Activated CD8-positive, alpha-beta memory T cell treated with anti-CD3 and anti-CD28 coated beads, Interleukin-2, amount 10 ng/mL, durations not matched to agents 7 days and 5 days (primary cell): Measurements from ENCODE around the gene MOK. TPM values are rescaled to one million over a fixed set of nuclear protein-coding genes. Genes with fewer than 3 reads are reported as not detected.
"Not testable (repeated sequence)": the region's sequence is repeated elsewhere in the genome, so short reads cannot be mapped to it uniquely, and the experiment has no call there.

Experiments used
- ATAC-seq: fragments of 150-1000 bp; cut with Tn5 transposase; one replicate; pipeline ENCODE4 v1.10.0; 2021; ENCODE audit warnings: moderate library complexity
- CTCF ChIA-PET: fragments of 350-600 bp; sonication (Branson Sonifier 250); formaldehyde crosslinking; loops from one replicate; lab custom pipeline; 2021; ENCODE audit warnings: antibody characterized with exemption; lab: Charles Lee
- DNase-seq: peaks from one replicate; pipeline ENCODE4 v3.0.0-alpha.2; 2020
- H3K27ac Mint-ChIP-seq: one replicate; pipeline ENCODE4 v1.8.0; 2021; ENCODE audit warnings: mild to moderate bottlenecking, mixed read lengths
- H3K27me3 Mint-ChIP-seq: one replicate; pipeline ENCODE4 v1.8.0; 2021; ENCODE audit warnings: mixed read lengths
- H3K36me3 Mint-ChIP-seq: one replicate; pipeline ENCODE4 v1.8.0; 2021; ENCODE audit warnings: mild to moderate bottlenecking, mixed read lengths
- H3K4me1 Mint-ChIP-seq: one replicate; pipeline ENCODE4 v1.8.0; 2021; ENCODE audit warnings: mixed read lengths
- H3K4me3 Mint-ChIP-seq: one replicate; pipeline ENCODE4 v1.8.0; 2021; ENCODE audit warnings: mild to moderate bottlenecking, moderate library complexity, mixed read lengths
- H3K9me3 Mint-ChIP-seq: one replicate; pipeline ENCODE4 v1.8.0; 2022; ENCODE audit warnings: low read depth, mixed read lengths
- total RNA-seq, 2 experiments: library from RNA; stranded (reverse); gene quantifications; one replicate each; pipeline ENCODE4 v1.2.3, GENCODE V29; 2021

MOK gene, protein sequence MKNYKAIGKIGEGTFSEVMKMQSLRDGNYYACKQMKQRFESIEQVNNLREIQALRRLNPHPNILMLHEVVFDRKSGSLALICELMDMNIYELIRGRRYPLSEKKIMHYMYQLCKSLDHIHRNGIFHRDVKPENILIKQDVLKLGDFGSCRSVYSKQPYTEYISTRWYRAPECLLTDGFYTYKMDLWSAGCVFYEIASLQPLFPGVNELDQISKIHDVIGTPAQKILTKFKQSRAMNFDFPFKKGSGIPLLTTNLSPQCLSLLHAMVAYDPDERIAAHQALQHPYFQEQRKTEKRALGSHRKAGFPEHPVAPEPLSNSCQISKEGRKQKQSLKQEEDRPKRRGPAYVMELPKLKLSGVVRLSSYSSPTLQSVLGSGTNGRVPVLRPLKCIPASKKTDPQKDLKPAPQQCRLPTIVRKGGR
- 1 to 10 TPM; 3.2 to 3.6 TPM for total RNA-seq

DNA sequence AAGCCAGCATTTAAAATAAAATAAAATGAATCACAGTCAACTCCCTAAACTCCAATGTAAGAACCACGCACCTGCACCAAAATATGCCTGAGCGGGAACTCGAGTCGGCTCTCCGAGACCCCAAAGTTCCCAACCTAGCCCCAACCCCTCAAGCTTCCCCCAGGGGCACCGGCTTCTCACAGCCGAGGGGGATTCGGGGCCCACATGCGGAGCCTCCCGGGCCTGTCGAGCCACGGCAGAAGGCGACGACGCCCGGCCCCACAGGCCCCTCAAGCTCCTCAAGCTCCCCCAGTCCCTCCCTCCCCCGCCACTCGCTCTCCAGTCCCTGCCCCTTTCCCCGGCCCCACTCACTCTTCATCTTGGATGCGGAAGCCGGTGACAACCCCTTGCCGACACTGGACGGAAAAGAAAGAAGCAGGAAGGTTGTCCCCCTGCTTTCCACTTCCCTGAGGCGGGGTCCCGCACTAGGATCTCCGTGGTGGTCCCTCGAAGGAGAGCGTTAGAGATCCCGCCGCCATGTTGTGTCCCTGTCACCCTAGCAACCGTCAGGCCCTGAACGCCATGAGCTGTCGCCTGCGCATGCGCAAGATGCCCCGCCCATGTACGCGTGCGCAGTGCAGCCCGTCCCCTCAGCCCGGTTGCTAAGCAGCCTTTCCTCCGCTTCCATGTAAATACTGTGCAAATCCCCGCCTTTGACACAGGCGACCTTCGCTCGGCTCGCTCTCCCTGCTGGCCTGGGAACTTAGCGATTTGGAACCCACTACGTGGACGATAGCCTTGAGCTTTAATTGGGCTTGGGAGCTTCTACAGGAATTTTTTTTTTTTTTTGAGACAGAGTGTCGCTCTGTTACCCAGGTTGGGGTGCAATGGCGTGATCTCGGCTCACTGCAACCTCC, at the start of gene MOK:
Gene MOK, minus strand, starts transcription at position 554 of the 896 bp plus-strand sequence. Its CDS starts 196 bp downstream, at position 358.
- Mint-ChIP-seq H3K4me1 (peaks cover 11% of the 10 kb centered on the region), H3K4me3 (peak within 1 kb of the TSS; percentile 89), H3K9me3 (no peaks in the 10 kb centered on the region), H3K36me3 (no peaks in the 10 kb centered on the region), H3K27me3 (peaks cover 8% of the 10 kb centered on the region), H3K27ac (peak within 1 kb of the TSS; percentile 87)
- DNase-seq = peak; percentile 98
- peak; percentile 95 for ATAC-seq
- CTCF ChIA-PET = interaction anchor here (0.5 to 4.1 kb wide), 6 partner anchors 10 to 289 kb away, joined by 3 to 63 read pairs (median 4); no protein-coding TSS in a partner anchor

DNA sequence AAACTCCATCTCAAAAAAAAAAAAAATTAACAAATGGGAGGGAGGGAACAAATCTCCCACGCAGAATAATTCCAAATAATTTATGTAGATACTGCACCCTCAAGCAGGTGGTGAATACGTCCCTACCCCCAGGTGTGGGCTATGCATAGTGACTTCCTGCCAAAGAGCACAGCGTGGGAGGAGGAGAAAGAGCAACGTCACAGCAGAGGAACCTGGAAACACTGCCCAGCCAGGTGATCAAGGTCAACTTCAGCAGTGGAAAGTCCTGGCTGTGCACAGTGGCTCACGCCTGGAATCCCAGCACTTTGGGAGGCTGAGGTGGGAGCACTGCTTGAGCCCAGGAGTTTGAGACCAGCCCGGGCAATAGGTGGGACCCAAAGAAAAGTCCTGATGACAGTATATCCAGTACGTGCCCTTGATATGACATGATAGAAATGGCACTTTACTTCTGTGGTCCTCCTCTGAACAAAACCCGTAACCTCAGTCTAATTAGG, 48.2 kb upstream of the MOK start:
- H3K9me3 Mint-ChIP-seq = no peaks in the 10 kb centered on the region
- H3K36me3 Mint-ChIP-seq = peaks cover 42% of the 10 kb centered on the region
- peaks cover 1% of the 10 kb centered on the region for H3K4me1 Mint-ChIP-seq
- no peak overlapping the region for H3K27ac Mint-ChIP-seq
- DNase-seq = no peak
- CTCF ChIA-PET = interaction anchor here (0.8 to 1.5 kb wide), 2 partner anchors 16 to 39 kb away, joined by 3 to 4 read pairs; no protein-coding TSS in a partner anchor
- H3K4me3 Mint-ChIP-seq = no peak overlapping the region
- H3K27me3 Mint-ChIP-seq = no peaks in the 10 kb centered on the region
- ATAC-seq = no peak

DNA sequence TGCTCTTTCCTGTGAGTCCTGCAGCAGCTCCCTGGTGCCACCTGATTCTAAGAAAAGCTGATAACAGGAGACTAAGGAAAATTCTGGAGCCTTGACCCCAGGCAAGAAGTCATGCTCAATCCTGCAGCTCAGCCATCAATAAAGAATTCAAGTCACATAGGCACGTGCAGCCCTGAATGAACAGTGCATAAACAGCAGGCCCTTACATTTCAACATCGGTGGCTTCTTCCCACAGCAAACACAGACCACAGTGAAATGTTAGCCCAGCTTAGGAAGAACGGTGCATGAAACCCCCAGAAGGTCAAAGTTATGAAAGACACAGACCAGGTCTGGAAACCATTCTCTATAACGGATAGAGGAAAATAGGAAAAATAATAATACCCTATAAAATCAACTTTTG, 47.2 kb upstream of the MOK start:
- ATAC-seq = no peak
- peaks cover 39% of the 10 kb centered on the region for H3K36me3 Mint-ChIP-seq
- H3K4me3 Mint-ChIP-seq = no peak overlapping the region
- CTCF ChIA-PET = no interaction called here
- no peak for DNase-seq
- no peaks in the 10 kb centered on the region for H3K27me3 Mint-ChIP-seq
- peaks cover 1% of the 10 kb centered on the region for H3K4me1 Mint-ChIP-seq
- H3K9me3 Mint-ChIP-seq = no peaks in the 10 kb centered on the region
- H3K27ac Mint-ChIP-seq = no peak overlapping the region

DNA sequence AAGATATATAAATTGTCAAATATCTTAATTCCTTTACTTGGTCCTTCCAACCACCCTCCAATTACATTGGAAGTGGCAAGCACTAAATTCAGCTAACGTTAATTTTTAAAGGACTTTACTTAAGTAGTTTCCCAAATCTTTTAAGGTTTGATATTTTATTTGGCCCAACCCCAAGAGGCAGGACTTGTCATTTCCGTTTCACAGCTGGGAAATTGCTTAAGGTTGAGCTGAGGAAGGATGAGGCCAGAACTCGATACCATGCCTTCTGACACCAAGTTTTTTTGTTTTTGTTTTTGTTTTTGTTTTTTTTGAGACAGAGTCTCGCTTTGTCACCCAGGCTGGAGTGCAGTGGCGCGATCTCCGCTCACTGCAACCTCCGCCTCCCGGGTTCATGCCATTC, 46.6 kb upstream of the MOK start:
- not testable (repeated sequence) for H3K27me3 Mint-ChIP-seq, ATAC-seq, H3K9me3 Mint-ChIP-seq, H3K4me1 Mint-ChIP-seq, H3K27ac Mint-ChIP-seq, DNase-seq, H3K4me3 Mint-ChIP-seq
- CTCF ChIA-PET = interaction anchor here (1.3 kb wide), 1 partner anchor 12 kb away, joined by 4 read pairs; the partner anchor contains the start of genes CINP and TECPR2
- peaks cover 41% of the 10 kb centered on the region for H3K36me3 Mint-ChIP-seq

DNA sequence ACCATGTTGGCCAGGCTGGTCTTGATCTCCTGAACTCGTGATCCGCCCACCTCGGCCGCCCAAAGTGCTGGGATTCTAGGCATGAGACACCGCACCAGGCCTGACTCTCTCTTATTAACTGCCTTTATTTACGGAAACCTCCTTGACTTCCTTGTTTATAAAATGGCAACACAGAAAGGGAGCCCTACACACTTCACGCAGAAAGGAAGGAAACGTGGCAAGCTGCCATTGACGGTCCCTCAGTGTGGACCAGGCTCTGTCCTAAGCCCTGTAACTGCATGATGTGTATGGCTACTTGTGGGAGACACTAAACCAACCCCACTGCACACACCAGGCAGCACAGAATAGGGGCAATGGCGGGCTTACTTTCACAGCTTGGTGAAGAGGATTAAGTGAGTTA, 46.1 kb upstream of the MOK start:
- no peak overlapping the region for H3K27ac Mint-ChIP-seq
- peaks cover 40% of the 10 kb centered on the region for H3K36me3 Mint-ChIP-seq
- H3K4me1 Mint-ChIP-seq = no peaks in the 10 kb centered on the region
- H3K4me3 Mint-ChIP-seq = no peak overlapping the region
- H3K27me3 Mint-ChIP-seq = no peaks in the 10 kb centered on the region
- DNase-seq (no peak), ATAC-seq (no peak)
- no peaks in the 10 kb centered on the region for H3K9me3 Mint-ChIP-seq
- CTCF ChIA-PET = interaction anchor here (1.3 kb wide), 1 partner anchor 12 kb away, joined by 4 read pairs; the partner anchor contains the start of genes CINP and TECPR2

DNA sequence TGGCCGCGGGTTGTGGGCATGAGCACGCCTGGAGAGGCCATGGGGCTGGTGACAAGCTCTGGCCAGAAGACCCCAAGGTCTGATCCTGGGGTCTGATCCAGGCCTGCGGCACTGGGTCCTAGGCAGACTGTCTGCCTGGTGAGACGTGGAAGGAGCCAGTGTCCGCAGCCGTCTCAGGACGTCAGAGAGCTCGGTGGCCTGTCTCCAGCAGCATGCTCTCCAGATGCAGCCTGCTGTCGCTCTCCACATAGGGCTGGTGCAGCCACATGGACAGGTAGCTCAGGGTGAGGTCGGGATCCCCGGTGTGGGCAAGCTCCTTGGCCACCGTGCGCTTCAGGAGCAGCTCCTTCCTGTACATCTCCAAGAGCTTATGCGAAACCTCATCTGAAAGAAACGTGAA, 43.4 kb upstream of the MOK start:
- Mint-ChIP-seq H3K4me3 (no peak overlapping the region), H3K27ac (no peak overlapping the region), H3K9me3 (no peaks in the 10 kb centered on the region), H3K27me3 (no peaks in the 10 kb centered on the region), H3K36me3 (peaks cover 36% of the 10 kb centered on the region), H3K4me1 (no peaks in the 10 kb centered on the region)
- ATAC-seq (no peak), DNase-seq (no peak)
- CTCF ChIA-PET = no interaction called here

DNA sequence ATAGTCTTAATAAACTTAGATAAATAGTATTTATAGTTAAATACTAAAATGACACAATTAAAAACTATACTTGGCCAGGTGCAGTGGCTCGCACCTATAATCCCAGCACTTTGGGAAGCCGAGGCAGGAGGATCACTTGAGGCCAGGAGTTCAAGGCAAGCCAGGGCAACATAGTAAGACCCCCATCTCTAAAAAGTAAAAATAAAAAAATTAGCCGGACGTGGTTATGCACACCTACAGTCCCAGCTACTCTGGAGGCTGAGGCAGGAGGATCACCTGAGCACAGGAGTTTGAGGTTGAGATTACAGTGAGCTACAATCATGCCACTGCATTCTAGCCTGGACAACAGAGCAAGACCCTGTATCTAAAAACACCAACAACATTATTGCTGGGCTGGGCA, 41.7 kb upstream of the MOK start:
- Mint-ChIP-seq H3K4me3 (no peak overlapping the region), H3K27me3 (no peaks in the 10 kb centered on the region), H3K9me3 (no peaks in the 10 kb centered on the region), H3K36me3 (peaks cover 38% of the 10 kb centered on the region), H3K27ac (no peak overlapping the region), H3K4me1 (no peaks in the 10 kb centered on the region)
- CTCF ChIA-PET = no interaction called here
- DNase-seq (no peak), ATAC-seq (no peak)

DNA sequence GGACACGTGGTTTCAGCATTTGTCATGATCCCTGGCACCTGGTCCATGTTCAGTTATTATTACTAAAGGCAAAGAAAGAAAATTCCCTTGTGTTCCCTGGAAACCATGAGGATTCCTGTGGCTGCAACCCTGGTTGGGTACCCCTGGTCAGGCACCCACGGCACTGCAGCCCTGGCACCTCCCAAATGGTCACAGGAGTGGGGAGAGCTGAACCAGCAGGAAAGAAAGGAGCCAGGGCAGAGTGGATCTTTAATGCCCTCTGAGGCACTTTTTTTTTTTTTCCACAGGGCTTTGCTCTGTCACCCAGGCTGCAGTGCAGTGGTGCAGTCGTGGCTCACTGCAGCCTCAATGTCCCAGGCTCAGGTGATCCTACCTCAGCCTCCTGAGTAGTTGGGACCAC, 40.3 kb upstream of the MOK start:
- no peaks in the 10 kb centered on the region for H3K4me1 Mint-ChIP-seq
- H3K9me3 Mint-ChIP-seq = no peaks in the 10 kb centered on the region
- no peak for ATAC-seq
- no peak for DNase-seq
- no peaks in the 10 kb centered on the region for H3K27me3 Mint-ChIP-seq
- H3K27ac Mint-ChIP-seq = no peak overlapping the region
- H3K36me3 Mint-ChIP-seq = peaks cover 34% of the 10 kb centered on the region
- CTCF ChIA-PET = no interaction called here
- no peak overlapping the region for H3K4me3 Mint-ChIP-seq

DNA sequence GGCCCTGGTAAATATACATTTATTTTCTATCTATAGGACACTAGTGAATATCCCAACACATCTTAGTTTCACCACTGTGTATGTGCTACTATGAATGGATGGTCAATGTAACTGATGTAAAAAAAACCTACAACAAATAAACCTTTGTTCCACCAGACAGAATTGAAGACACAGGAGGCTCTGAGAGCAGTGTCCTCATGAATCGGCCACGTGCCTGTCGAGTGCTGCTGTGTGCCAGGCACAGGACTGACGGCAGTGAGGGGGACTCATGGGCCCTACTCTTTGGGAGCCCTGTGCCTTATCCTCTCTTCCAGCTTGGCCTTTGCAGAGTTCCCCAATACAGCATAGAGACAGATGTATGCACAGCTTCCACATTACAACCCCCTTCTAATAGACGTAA, 39.5 kb upstream of the MOK start:
- Mint-ChIP-seq H3K9me3 (no peaks in the 10 kb centered on the region), H3K4me1 (no peaks in the 10 kb centered on the region), H3K36me3 (peaks cover 29% of the 10 kb centered on the region), H3K27ac (no peak overlapping the region), H3K4me3 (no peak overlapping the region), H3K27me3 (no peaks in the 10 kb centered on the region)
- ATAC-seq (no peak), DNase-seq (no peak)
- CTCF ChIA-PET = no interaction called here

DNA sequence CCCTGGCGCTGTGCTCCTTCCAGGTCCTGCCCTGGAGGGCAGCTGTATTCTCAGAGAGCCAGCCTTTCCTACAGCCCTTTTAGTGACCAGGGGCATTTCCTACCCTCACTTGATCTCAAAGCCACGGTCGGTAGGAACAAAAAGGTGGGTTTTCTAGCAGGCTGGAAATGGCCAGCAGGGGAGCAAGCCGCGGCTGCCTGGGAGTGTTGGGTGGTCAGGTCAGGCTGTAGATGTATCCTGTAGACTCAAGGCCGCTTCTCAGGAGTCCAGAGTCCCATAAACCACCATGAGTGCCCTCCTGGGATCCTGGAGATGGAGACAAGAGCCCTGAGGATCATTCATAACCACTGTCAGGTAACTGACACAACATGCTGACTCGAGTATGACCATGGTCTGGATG, 39.1 kb upstream of the MOK start:
- no peaks in the 10 kb centered on the region for H3K9me3 Mint-ChIP-seq
- H3K36me3 Mint-ChIP-seq = peaks cover 26% of the 10 kb centered on the region
- H3K27me3 Mint-ChIP-seq = no peaks in the 10 kb centered on the region
- H3K4me1 Mint-ChIP-seq = no peaks in the 10 kb centered on the region
- CTCF ChIA-PET = no interaction called here
- ATAC-seq = no peak
- H3K27ac Mint-ChIP-seq = no peak overlapping the region
- no peak for DNase-seq
- H3K4me3 Mint-ChIP-seq = no peak overlapping the region

DNA sequence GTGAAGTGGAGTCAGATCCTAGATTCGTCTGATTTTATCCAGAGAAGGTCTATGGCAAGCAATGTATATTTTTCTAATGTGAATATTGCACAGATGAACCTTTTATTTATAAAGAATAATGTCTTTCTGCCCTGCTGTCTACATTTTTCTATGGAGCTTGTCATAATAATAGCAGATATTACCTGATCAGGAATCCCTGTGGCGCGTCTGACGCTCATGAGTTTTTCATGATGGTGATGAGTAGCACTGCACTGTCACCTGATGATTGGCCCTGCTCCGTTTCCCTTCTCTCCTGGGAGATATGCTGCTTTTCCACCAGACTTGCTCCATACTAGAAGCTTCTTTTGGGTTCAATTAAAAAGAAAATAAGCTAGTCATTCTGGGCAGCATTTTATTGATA, 37.3 kb upstream of the MOK start:
- H3K36me3 Mint-ChIP-seq = peaks cover 18% of the 10 kb centered on the region
- no peak overlapping the region for H3K27ac Mint-ChIP-seq
- H3K4me3 Mint-ChIP-seq = no peak overlapping the region
- H3K4me1 Mint-ChIP-seq = no peaks in the 10 kb centered on the region
- no peaks in the 10 kb centered on the region for H3K9me3 Mint-ChIP-seq
- ATAC-seq (no peak), DNase-seq (no peak)
- no peaks in the 10 kb centered on the region for H3K27me3 Mint-ChIP-seq
- CTCF ChIA-PET = no interaction called here

DNA sequence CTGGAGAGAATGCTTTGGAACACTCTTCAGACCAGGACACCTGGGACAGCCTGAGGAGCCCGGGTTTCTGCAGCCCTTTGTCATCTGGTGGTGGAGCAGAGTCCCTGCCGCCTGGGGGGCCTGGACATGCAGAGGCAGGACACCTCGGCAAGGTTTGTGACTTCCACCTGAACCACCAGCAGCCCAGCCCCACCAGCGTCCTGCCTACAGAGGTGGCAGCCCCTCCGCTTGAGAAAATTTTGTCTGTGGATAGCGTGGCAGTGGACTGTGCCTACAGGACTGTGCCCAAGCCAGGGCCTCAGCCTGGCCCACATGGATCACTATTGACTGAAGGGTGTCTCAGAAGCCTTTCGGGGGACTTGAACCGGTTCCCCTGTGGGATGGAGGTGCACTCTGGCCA, 36.6 kb upstream of the MOK start:
- DNase-seq = no peak
- no peak overlapping the region for H3K27ac Mint-ChIP-seq
- no peaks in the 10 kb centered on the region for H3K9me3 Mint-ChIP-seq
- H3K36me3 Mint-ChIP-seq = peaks cover 17% of the 10 kb centered on the region
- H3K4me3 Mint-ChIP-seq = no peak overlapping the region
- ATAC-seq = no peak
- no peaks in the 10 kb centered on the region for H3K27me3 Mint-ChIP-seq
- no peaks in the 10 kb centered on the region for H3K4me1 Mint-ChIP-seq
- CTCF ChIA-PET = no interaction called here

DNA sequence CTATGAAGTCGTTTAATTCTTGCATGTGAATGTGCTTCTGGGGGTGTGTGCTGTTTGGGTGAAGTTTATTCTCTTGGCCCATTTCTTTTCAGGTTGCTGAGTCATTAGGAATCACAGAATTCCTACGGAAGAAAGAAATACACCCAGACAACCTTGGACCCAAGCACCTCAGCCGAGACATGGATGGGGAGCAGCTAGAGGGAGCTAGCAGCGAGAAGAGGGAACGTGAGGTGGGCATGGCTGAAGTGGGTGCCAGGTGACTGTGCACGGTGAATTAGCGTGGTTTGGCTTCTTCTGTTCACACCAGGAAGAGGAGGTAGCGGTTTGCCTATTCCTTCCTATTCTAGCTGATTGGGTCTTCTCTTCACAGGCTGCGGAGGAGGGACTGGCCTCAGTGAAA, 33.8 kb upstream of the MOK start:
- no peaks in the 10 kb centered on the region for H3K27me3 Mint-ChIP-seq
- no peak for DNase-seq

More for the DNA sequence above, 33.8 kb upstream of the MOK start:
- H3K27ac Mint-ChIP-seq = no peak overlapping the region
- H3K36me3 Mint-ChIP-seq = peaks cover 18% of the 10 kb centered on the region
- no peak overlapping the region for H3K4me3 Mint-ChIP-seq
- H3K4me1 Mint-ChIP-seq = peaks cover 6% of the 10 kb centered on the region
- H3K9me3 Mint-ChIP-seq = no peaks in the 10 kb centered on the region
- CTCF ChIA-PET = interaction anchor here (1.3 kb wide), 1 partner anchor 21 kb away, joined by 5 read pairs; no protein-coding TSS in a partner anchor
- ATAC-seq = no peak
